ENCODE measurements around the gene PRXL2B. TPM values are rescaled to one million over a fixed set of nuclear protein-coding genes. Genes with fewer than 3 reads are reported as not detected.

Gene PRXL2B
- total RNA-seq: 10 to 100 TPM; 37.3 to 37.6 TPM

- H3K4me3 Mint-ChIP-seq: peak within 1 kb of the TSS; percentile 95
- H3K36me3 Mint-ChIP-seq: peaks cover 2% of the 10 kb centered on the region
- peak within 1 kb of the TSS; percentile 96 for H3K27ac Mint-ChIP-seq
- no peaks in the 10 kb centered on the region for H3K9me3 Mint-ChIP-seq
- DNase-seq (peak; percentile 100), ATAC-seq (ENCODE audit: low read depth) (peak; percentile 75)
- POLR2A ChIA-PET: interaction anchor here (0.6 to 7.8 kb wide), 22 partner anchors 9 to 1063 kb away, joined by 3 to 231 read pairs (median 4); partner anchors contain the start of genes FAAP20, MORN1, PANK4 and PEX10
- peaks cover 30% of the 10 kb centered on the region for H3K4me1 Mint-ChIP-seq
- H3K27me3 Mint-ChIP-seq: no peaks in the 10 kb centered on the region
These were observed at the start of gene PRXL2B for GRCh38 chr1:2586154-2587070. Gene PRXL2B (plus strand): TSS chr1:2586777. CDS start chr1:2586886, 109 bp downstream.

GRCh38 chr1:2537784-2538115 lies 48.8 kb upstream of the PRXL2B start:
- Mint-ChIP-seq H3K27ac (no peak overlapping the region), H3K27me3 (peaks cover 8% of the 10 kb centered on the region), H3K4me3 (no peak overlapping the region), H3K4me1 (no peaks in the 10 kb centered on the region), H3K9me3 (no peaks in the 10 kb centered on the region), H3K36me3 (no peaks in the 10 kb centered on the region)
- POLR2A ChIA-PET: no interaction called here
- no peak for ATAC-seq (ENCODE audit: low read depth)
- no peak for DNase-seq

GRCh38 chr1:2538376-2538775 lies 48.2 kb upstream of the PRXL2B start:
- Mint-ChIP-seq H3K27ac (no peak overlapping the region), H3K4me1 (no peaks in the 10 kb centered on the region), H3K27me3 (peaks cover 8% of the 10 kb centered on the region), H3K36me3 (no peaks in the 10 kb centered on the region), H3K4me3 (no peak overlapping the region), H3K9me3 (no peaks in the 10 kb centered on the region)
- no peak for ATAC-seq (ENCODE audit: low read depth)
- POLR2A ChIA-PET: no interaction called here
- no peak for DNase-seq

- Mint-ChIP-seq H3K27me3 (peaks cover 8% of the 10 kb centered on the region), H3K4me3 (no peak overlapping the region), H3K36me3 (no peaks in the 10 kb centered on the region), H3K27ac (no peak overlapping the region), H3K4me1 (no peaks in the 10 kb centered on the region), H3K9me3 (no peaks in the 10 kb centered on the region)
- no peak for DNase-seq
- ATAC-seq (ENCODE audit: low read depth): no peak
- POLR2A ChIA-PET: no interaction called here
These were observed 47.7 kb upstream of the PRXL2B start for GRCh38 chr1:2538872-2539271.

GRCh38 chr1:2539312-2539907 lies 47.2 kb upstream of the PRXL2B start:
- peak; percentile 55 for DNase-seq
- H3K27me3 Mint-ChIP-seq: peaks cover 8% of the 10 kb centered on the region
- no peak overlapping the region for H3K27ac Mint-ChIP-seq
- no peak for ATAC-seq (ENCODE audit: low read depth)
- H3K36me3 Mint-ChIP-seq: no peaks in the 10 kb centered on the region
- H3K9me3 Mint-ChIP-seq: no peaks in the 10 kb centered on the region
- H3K4me3 Mint-ChIP-seq: no peak overlapping the region
- no peaks in the 10 kb centered on the region for H3K4me1 Mint-ChIP-seq
- POLR2A ChIA-PET: interaction anchor here (0.7 kb wide), 1 partner anchor 46 kb away, joined by 3 read pairs; no protein-coding TSS in a partner anchor

DNA sequence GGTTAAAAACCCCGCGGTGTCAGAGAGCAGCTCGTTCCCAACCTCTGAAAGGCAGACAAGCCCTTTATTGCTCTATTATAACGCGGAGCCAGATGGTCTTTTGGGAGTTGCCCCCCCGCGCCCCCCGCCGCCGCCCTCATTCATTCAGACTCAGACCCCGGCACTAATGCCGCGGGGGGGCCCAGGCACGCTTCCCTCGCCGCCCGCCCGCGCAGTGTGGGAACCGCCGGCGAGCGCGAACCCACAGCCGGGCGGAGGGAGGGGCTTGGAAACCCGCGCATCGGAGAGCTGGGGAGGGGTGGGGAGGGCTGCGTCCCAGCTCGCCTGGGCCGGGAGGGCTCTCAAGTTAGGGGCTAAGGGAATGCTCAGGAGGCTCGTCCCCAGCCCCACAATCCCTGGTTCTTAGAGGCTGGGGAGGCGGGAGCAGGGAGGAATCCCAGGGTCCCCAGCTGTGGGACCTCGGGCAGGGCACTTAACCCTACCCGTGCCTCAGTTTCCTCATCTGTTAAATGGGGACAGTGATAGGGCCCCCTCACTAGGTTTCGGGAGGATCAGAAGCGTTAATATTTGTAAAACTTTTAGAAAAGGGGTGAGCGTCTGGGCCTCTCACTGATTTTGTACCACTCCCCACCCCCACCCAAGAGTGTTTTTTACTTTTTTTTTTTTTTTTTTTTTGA lies 45.6 kb upstream of the PRXL2B start:
- Mint-ChIP-seq H3K27me3 (peaks cover 8% of the 10 kb centered on the region), H3K36me3 (no peaks in the 10 kb centered on the region), H3K4me1 (no peaks in the 10 kb centered on the region), H3K9me3 (no peaks in the 10 kb centered on the region), H3K4me3 (no peak overlapping the region), H3K27ac (no peak overlapping the region)
- DNase-seq (no peak), ATAC-seq (ENCODE audit: low read depth) (no peak)
- POLR2A ChIA-PET: interaction anchor here (0.9 to 1.2 kb wide), 4 partner anchors 15 to 17 kb away, joined by 3 to 4 read pairs (median 4); partner anchors contain the start of gene TNFRSF14

- H3K27ac Mint-ChIP-seq: no peak overlapping the region
- DNase-seq (no peak), ATAC-seq (ENCODE audit: low read depth) (no peak)
- no peak overlapping the region for H3K4me3 Mint-ChIP-seq
- H3K36me3 Mint-ChIP-seq: no peaks in the 10 kb centered on the region
- peaks cover 5% of the 10 kb centered on the region for H3K27me3 Mint-ChIP-seq
- H3K9me3 Mint-ChIP-seq: no peaks in the 10 kb centered on the region
- POLR2A ChIA-PET: interaction anchor here (1.0 to 1.3 kb wide), 4 partner anchors 14 to 42 kb away, joined by 3 to 4 read pairs (median 4); partner anchors contain the start of genes PANK4 and TNFRSF14
- no peaks in the 10 kb centered on the region for H3K4me1 Mint-ChIP-seq
These were observed 44.8 kb upstream of the PRXL2B start for GRCh38 chr1:2541619-2542245.

- DNase-seq (no peak), ATAC-seq (ENCODE audit: low read depth) (no peak)
- H3K36me3 Mint-ChIP-seq: no peaks in the 10 kb centered on the region
- POLR2A ChIA-PET: interaction anchor here (1.0 to 1.3 kb wide), 4 partner anchors 14 to 42 kb away, joined by 3 to 4 read pairs (median 4); partner anchors contain the start of genes PANK4 and TNFRSF14
- no peak overlapping the region for H3K4me3 Mint-ChIP-seq
- no peaks in the 10 kb centered on the region for H3K9me3 Mint-ChIP-seq
- no peaks in the 10 kb centered on the region for H3K4me1 Mint-ChIP-seq
- H3K27ac Mint-ChIP-seq: peak overlapping the region; percentile 38
- H3K27me3 Mint-ChIP-seq: peaks cover 5% of the 10 kb centered on the region
These were observed 44.2 kb upstream of the PRXL2B start for GRCh38 chr1:2542246-2542915.

DNA sequence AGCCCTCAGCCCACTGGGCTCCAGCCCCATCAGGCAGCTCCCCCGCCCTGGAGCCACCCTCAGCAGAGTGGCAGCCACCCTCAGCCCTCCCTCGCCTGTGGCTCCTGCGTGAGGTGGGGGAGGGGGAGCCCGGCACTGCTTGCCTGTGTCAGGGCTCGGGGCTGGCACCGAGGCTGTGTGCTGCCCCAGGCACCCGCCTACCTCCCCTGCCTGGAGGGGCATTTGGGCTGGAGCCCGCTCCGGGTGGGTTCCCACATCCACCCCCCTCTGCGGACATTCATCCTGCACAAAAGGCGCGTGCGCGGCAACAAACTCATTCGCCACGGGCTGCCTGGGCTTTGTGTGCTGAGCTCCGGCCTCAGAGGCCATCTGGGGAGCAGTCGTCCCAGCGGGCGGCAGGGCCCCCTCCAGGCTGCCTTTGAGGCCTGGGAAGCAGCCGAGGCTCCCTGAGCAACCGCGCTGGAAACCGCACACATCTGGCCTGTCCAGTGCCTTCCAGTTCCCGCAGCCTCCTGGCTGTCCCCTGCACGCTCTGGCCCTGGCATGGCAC lies 43.0 kb upstream of the PRXL2B start:
- Mint-ChIP-seq H3K4me1 (peaks cover 3% of the 10 kb centered on the region), H3K27ac (no peak overlapping the region), H3K36me3 (no peaks in the 10 kb centered on the region), H3K27me3 (peaks cover 5% of the 10 kb centered on the region), H3K9me3 (no peaks in the 10 kb centered on the region), H3K4me3 (no peak overlapping the region)
- POLR2A ChIA-PET: interaction anchor here (0.7 to 6.9 kb wide), 2 partner anchors 10 to 18 kb away, joined by 3 to 128 read pairs; partner anchors contain the start of gene PANK4
- DNase-seq (peak; percentile 66), ATAC-seq (ENCODE audit: low read depth) (no peak)

DNA sequence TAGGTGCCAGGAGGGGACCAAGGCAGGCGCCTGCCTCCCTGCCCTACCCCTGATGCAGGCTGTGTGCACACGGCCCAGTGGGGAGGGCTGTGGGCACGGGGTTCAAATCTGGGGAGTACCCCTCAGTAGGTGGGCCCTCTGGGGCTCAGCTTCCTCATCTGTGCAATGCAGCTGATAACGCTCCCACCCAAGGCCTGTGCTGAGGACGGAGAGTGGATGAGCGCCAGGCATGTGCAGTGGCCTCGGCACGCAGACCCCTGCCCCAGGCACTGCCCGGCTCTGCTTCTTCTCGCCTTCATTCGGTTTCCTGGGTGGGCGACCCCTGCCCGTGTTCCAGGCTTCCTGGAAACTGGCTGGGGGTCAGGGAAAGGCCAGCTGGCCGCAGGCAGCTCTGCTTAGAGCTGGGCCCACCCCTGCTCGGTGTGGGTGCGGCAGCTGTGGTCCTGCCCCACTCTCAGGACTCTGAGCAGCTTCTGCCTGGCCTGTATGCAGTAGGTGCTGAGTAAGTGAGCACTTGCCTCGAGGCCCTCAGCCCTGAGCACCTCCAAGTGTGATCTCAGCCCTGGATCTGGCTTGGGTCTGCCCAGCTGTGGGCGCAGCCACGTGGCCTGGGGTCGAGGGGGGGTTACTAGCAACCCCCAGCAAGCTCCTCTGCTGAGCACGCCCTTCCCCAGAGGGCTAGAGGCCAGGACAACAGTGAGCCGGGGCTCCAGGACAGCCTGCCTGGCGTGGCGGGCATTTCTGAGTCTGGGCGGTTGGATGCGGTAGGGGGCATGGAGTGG lies 42.3 kb upstream of the PRXL2B start:
- Mint-ChIP-seq H3K4me1 (peaks cover 7% of the 10 kb centered on the region), H3K27me3 (peaks cover 5% of the 10 kb centered on the region), H3K27ac (no peak overlapping the region), H3K4me3 (no peak overlapping the region), H3K36me3 (no peaks in the 10 kb centered on the region), H3K9me3 (no peaks in the 10 kb centered on the region)
- no peak for ATAC-seq (ENCODE audit: low read depth)
- POLR2A ChIA-PET: interaction anchor here (0.7 to 6.9 kb wide), 6 partner anchors 10 to 131 kb away, joined by 3 to 128 read pairs (median 18); partner anchors contain the start of genes HES5, PANK4 and TNFRSF14
- DNase-seq: no peak

- no peak for ATAC-seq (ENCODE audit: low read depth)
These were observed 41.5 kb upstream of the PRXL2B start for GRCh38 chr1:2544875-2545640.

More at GRCh38 chr1:2544875-2545640, 41.5 kb upstream of the PRXL2B start:
- Mint-ChIP-seq H3K9me3 (no peaks in the 10 kb centered on the region), H3K36me3 (no peaks in the 10 kb centered on the region), H3K4me1 (peaks cover 7% of the 10 kb centered on the region), H3K27me3 (peaks cover 5% of the 10 kb centered on the region), H3K4me3 (no peak overlapping the region), H3K27ac (no peak overlapping the region)
- POLR2A ChIA-PET: interaction anchor here (0.8 to 6.9 kb wide), 12 partner anchors 11 to 350 kb away, joined by 3 to 128 read pairs (median 6); partner anchors contain the start of genes FAAP20, HES5, MORN1 and PANK4
- no peak for DNase-seq
